BE2C (cell line): Measurements from ENCODE around the gene PRSS57.

Experiments used
- DNase-seq: peaks from one replicate; pipeline ENCODE4 v3.0.0-alpha.2; 2020
- H3K27me3 ChIP-seq: fragments of 250-450 bp; sonication (Bioruptor Pico); 2 replicates; pipeline ENCODE4 v1.5.1; 2020; ENCODE audit warnings: mild to moderate bottlenecking
- H3K36me3 ChIP-seq: fragments of 250-450 bp; sonication (Bioruptor Pico); 2 replicates; pipeline ENCODE4 v1.5.1; 2020; ENCODE audit warnings: mild to moderate bottlenecking
- H3K4me1 ChIP-seq: fragments of 250-450 bp; sonication (Bioruptor Pico); 2 replicates; pipeline ENCODE4 v1.5.1; 2020
- H3K4me3 ChIP-seq: 2 replicates; pipeline ENCODE4 v1.5.1; 2011; ENCODE audit warnings: low read depth, low read length
- H3K9me3 ChIP-seq: fragments of 250-450 bp; sonication (Bioruptor Pico); 2 replicates; pipeline ENCODE4 v1.5.1; 2020
- TF ChIP-seq, protein P1 (sequence below): IDR thresholded peaks from 2 replicates; pipeline ENCODE4 v1.5.1; 2012; ENCODE audit warnings: mild to moderate bottlenecking, low read depth, low read length

PRSS57 gene

DNA sequence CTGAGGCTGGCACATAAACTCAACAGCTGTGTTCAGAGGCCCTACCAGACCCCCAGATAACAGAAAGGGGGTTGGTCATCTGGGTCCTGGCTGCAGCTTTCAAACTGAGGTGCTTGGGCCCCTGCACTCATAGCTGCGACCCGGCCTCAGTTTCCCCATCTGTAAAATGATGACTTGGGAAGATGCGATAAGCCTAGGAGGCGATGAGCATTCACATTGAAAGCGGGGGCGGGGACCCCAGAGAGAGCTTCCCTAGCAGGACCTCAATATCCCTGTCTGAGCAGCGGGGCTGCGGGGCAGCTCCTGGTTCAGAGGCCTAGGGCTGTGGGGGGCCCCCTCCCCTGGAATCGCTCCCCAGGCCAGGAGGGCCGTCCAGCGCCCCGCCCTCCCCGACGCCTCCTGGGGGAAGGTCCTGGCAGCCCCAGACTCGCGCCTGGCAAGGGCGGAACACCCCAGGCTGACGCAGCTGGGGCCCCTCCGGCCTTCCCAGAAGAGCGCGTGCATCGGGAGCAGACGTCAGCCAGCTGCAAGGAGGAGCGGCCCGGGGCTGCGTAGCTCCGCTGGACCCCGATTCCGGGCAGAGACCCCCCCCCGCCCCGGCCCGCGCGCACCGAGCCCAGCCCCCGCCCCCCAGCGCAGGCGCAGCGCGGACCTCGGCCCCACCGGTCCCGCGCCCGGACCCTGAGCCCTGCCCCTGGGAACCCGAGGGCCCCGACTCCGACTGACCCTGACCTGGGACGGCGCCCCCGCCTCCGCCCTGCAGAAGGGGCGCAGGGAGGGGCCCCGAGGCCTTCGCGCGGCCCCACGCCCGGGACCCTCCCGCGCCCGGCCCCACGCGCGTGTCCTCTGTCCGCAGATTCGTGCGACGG, 15.6 kb downstream of the PRSS57 start:
- TF ChIP-seq, protein P1, sequence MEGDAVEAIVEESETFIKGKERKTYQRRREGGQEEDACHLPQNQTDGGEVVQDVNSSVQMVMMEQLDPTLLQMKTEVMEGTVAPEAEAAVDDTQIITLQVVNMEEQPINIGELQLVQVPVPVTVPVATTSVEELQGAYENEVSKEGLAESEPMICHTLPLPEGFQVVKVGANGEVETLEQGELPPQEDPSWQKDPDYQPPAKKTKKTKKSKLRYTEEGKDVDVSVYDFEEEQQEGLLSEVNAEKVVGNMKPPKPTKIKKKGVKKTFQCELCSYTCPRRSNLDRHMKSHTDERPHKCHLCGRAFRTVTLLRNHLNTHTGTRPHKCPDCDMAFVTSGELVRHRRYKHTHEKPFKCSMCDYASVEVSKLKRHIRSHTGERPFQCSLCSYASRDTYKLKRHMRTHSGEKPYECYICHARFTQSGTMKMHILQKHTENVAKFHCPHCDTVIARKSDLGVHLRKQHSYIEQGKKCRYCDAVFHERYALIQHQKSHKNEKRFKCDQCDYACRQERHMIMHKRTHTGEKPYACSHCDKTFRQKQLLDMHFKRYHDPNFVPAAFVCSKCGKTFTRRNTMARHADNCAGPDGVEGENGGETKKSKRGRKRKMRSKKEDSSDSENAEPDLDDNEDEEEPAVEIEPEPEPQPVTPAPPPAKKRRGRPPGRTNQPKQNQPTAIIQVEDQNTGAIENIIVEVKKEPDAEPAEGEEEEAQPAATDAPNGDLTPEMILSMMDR = no peak

DNA sequence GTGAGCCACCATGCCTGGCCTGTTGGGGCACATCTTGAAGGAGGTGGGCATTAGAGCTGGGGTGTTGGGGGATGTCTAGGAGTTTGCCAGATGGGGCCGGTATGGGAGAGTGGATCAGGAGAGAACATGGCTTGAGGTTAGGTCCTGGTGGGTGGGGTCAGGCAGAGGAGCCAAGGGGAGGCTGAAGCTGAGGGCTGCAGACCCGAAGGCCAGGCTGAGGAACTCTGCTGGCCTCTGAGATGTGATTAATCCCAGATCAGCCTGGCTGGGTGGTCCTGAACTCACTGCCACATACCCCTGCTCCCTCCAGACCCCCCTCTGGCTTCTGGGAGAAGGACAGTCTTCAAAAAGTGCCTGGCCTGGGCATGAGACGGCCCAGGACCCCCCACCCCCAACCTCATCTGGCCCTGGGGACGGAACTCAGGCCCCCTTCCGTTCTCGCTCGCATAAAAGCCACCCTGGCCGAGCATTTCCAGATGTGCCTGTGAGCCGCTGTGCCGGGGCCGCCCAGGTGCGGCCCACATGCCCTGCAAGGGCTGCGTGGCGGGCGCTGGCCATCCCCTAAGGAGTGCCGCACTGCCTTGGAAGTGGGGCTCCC, 16.4 kb downstream of the PRSS57 start:
- no peak for DNase-seq
- no peaks in the 10 kb centered on the region for H3K4me1 ChIP-seq
- H3K4me3 ChIP-seq = no peak overlapping the region
- TF ChIP-seq, protein P1 = no peak
- peaks cover 25% of the 10 kb centered on the region for H3K27me3 ChIP-seq
- no peaks in the 10 kb centered on the region for H3K36me3 ChIP-seq
- H3K9me3 ChIP-seq = no peaks in the 10 kb centered on the region; the same call in 1 of the 2 replicates

More for the DNA sequence above, 15.6 kb downstream of the PRSS57 start:
- H3K4me3 ChIP-seq = peak overlapping the region; percentile 49
- peaks cover 25% of the 10 kb centered on the region for H3K27me3 ChIP-seq
- H3K36me3 ChIP-seq = no peaks in the 10 kb centered on the region
- no peaks in the 10 kb centered on the region; the same call in 1 of the 2 replicates for H3K9me3 ChIP-seq
- H3K4me1 ChIP-seq = no peaks in the 10 kb centered on the region
- DNase-seq = peak; percentile 53

DNA sequence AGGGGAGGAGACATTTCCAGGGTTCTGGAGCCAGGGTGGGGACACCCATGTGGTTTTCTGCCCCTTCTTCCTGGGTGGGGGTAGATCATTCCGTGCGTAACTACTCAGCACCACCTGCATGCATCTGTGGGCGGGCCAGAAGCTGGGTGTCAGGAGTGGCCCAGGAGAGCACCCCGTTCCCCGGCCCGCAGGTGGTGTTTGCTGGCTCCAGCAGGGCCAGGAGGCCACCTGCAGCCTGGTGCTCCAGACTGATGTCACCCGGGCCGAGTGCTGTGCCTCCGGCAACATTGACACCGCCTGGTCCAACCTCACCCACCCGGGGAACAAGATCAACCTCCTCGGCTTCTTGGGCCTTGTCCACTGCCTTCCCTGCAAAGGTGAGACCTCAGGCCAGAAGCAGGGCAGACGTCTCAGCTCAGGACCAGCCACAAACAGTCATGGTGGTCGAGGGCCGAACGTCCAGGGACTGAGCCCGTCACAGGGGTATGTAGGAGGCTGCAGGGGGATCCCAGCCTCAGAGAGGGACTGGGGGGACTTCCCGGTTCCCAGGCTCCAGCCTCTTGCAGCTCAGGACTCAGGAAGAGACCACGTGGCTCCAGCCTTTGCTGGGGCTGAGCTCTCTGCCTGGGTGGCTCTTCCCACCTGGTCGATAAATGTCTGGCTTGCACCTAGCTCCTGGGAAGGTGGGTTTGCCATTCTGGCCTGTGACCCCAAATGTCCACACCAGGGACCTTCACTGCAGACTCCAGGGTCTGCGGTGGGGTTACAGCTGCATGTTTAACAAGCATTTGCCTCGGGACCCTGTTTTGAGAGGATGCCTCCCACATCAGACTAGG, 17.4 kb downstream of the PRSS57 start:
- no peaks in the 10 kb centered on the region for H3K36me3 ChIP-seq
- peaks cover 25% of the 10 kb centered on the region for H3K27me3 ChIP-seq
- no peak overlapping the region for H3K4me3 ChIP-seq
- no peaks in the 10 kb centered on the region; the same call in 1 of the 2 replicates for H3K9me3 ChIP-seq
- no peak for DNase-seq
- no peaks in the 10 kb centered on the region for H3K4me1 ChIP-seq
- TF ChIP-seq, protein P1 = no peak

DNA sequence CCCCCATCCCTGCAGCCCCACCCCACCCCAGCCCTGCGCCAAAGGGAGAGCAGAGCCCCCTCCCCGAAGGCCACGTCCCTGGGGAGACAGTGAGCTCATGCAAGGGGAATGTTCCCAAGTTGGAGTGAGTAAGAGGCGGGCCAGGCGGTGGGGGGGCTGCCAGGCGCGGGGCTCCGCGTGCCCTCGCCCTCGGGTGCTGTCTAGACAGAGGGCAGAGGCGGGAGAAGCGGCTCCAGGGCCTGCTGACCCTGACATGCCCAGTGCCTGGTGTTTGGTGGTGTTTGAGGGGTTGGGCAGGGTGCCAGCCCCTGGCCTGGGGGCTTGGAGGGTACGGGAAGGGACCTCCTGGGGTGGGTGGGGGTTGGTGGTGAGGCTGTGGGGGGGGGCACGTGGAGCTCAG, 18.1 kb downstream of the PRSS57 start:
- peaks cover 25% of the 10 kb centered on the region for H3K27me3 ChIP-seq
- TF ChIP-seq, protein P1 = no peak
- no peak overlapping the region for H3K4me3 ChIP-seq
- H3K36me3 ChIP-seq = no peaks in the 10 kb centered on the region
- no peaks in the 10 kb centered on the region for H3K4me1 ChIP-seq
- H3K9me3 ChIP-seq = no peaks in the 10 kb centered on the region; the same call in 1 of the 2 replicates
- no peak for DNase-seq

DNA sequence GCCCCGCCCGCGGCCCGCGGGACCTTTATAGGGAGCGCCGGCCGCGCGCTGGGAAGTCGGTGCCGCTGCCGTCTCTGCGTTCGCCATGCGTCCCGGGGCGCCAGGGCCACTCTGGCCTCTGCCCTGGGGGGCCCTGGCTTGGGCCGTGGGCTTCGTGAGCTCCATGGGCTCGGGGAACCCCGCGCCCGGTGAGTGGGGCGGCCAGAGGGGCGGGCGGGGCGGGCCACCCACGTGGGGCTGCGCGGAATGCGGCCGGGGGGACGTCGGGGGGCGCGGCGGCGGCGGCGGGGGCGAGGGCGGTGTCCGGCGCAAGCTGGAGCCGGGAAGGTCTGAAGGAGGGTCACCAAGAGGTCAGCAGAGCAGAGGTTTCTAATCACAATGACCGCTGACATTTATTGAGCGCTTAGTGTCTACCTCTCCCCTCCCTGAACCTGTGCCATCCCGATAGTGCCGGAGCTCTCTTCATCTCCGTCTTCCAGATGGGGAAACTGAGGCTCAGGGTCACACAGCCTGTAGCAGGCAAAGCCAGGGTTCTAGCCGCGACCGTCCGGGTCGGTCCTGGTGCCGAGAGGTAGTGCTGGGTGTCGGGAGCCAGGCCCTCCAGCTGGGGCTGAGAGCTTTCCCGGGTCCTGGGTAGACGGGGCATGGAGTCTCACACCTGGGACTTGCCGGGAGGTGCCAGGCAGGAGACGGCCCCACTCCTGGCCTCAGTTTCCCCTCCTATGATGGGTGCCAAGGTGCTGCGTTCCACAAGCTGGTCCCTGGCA, 18.7 kb downstream of the PRSS57 start, which contains the start of gene FSTL3:
Gene FSTL3, plus strand, starts transcription at position 54 of the 767 bp plus-strand sequence. Its CDS starts 32 bp downstream, at position 86.
- Histone ChIP-seq H3K4me3 (no peak within 1 kb of the TSS), H3K9me3 (no peaks in the 10 kb centered on the region; the same call in 1 of the 2 replicates), H3K27me3 (peaks cover 25% of the 10 kb centered on the region), H3K4me1 (no peaks in the 10 kb centered on the region), H3K36me3 (no peaks in the 10 kb centered on the region)
- TF ChIP-seq, protein P1 = no peak
- no peak for DNase-seq
